OCI-LY3 (cell line): Measurements from ENCODE around the gene WHRN.

Experiments used
- EZH2phosphoT487 ChIP-seq: fragments of 200-600 bp; shearing (Covaris generic); IDR thresholded peaks from 2 replicates; pipeline ENCODE4 v1.6.1; 2018; ENCODE audit warnings: antibody characterized with exemption, mixed run types, low read depth
- TF ChIP-seq, protein P1 (sequence below): fragments of 200-600, 300-600 bp; sonication (generic); IDR thresholded peaks from 2 replicates; pipeline ENCODE4 v1.5.1; 2014; ENCODE audit warnings: antibody characterized with exemption, low read length, low read depth

DNA sequence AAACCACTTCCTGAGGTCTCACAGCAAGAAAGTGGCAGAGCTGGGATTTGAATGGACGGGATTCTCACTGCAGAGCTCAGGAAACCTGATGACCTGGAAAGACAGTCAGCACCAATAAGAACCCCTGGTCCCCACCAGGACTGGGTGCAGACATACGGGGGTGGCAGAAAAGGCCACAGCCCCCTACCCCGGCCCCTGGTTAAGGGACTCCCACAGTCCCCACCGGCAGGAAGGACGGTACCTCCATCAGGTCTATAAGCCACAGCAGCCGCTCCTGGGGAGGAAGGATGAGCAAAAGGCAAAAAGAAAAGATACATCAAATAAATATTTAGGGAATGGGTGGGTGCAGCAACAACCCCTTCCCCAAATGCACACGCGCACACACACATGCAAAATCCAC lies 85.5 kb downstream of the WHRN start:
- TF ChIP-seq, protein P1, sequence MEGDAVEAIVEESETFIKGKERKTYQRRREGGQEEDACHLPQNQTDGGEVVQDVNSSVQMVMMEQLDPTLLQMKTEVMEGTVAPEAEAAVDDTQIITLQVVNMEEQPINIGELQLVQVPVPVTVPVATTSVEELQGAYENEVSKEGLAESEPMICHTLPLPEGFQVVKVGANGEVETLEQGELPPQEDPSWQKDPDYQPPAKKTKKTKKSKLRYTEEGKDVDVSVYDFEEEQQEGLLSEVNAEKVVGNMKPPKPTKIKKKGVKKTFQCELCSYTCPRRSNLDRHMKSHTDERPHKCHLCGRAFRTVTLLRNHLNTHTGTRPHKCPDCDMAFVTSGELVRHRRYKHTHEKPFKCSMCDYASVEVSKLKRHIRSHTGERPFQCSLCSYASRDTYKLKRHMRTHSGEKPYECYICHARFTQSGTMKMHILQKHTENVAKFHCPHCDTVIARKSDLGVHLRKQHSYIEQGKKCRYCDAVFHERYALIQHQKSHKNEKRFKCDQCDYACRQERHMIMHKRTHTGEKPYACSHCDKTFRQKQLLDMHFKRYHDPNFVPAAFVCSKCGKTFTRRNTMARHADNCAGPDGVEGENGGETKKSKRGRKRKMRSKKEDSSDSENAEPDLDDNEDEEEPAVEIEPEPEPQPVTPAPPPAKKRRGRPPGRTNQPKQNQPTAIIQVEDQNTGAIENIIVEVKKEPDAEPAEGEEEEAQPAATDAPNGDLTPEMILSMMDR = no peak
- TF ChIP-seq EZH2phosphoT487 = no peak
